HG02840 (cell line): ENCODE results near the gene LRRC26.

Experiments used
- ATAC-seq: cut with Tn5 transposase; IDR thresholded peaks from one replicate; pipeline ENCODE4 v1.9.1; 2021; ENCODE audit warnings: mild to moderate bottlenecking, moderate library complexity, moderate number of reproducible peaks; ENCODE audit not compliant: unreplicated experiment, low FRiP score

Gene LRRC26

GRCh38 chr9:137200311-137201204 is 30.7 kb upstream of the LRRC26 start, which contains the start of gene TPRN:
Gene TPRN, minus strand, starts transcription at chr9:137200741. Its CDS starts 30 bp downstream, at chr9:137200711.
- peak; percentile 87 for ATAC-seq

- ATAC-seq, result no peak
These were observed 29.7 kb upstream of the LRRC26 start for GRCh38 chr9:137199411-137200121.

- ATAC-seq, result no peak
These were observed 29.0 kb upstream of the LRRC26 start for GRCh38 chr9:137198902-137199283.

- no peak for ATAC-seq
These were observed 28.4 kb upstream of the LRRC26 start for GRCh38 chr9:137198051-137198901.

GRCh38 chr9:137195525-137196220 is 25.8 kb upstream of the LRRC26 start:
- no peak for ATAC-seq

- no peak for ATAC-seq
These were observed 25.1 kb upstream of the LRRC26 start for GRCh38 chr9:137194909-137195308.

GRCh38 chr9:137194388-137194787 is 24.5 kb upstream of the LRRC26 start:
- ATAC-seq, result no peak

GRCh38 chr9:137193771-137194170 is 23.9 kb upstream of the LRRC26 start:
- ATAC-seq, result no peak

GRCh38 chr9:137192859-137193258 is 23.0 kb upstream of the LRRC26 start:
- ATAC-seq, result no peak

GRCh38 chr9:137192448-137192780 is 22.6 kb upstream of the LRRC26 start:
- no peak for ATAC-seq

- no peak for ATAC-seq
These were observed 22.0 kb upstream of the LRRC26 start for GRCh38 chr9:137191691-137192447.

- no peak for ATAC-seq
These were observed 21.4 kb upstream of the LRRC26 start for GRCh38 chr9:137191245-137191644.

GRCh38 chr9:137190315-137190856 is 20.5 kb upstream of the LRRC26 start:
- ATAC-seq, result no peak

GRCh38 chr9:137189297-137190295 is 19.7 kb upstream of the LRRC26 start:
- ATAC-seq, result no peak

- ATAC-seq, result peak; percentile 78
These were observed 18.8 kb upstream of the LRRC26 start, which contains the start of the genes ANAPC2 and SSNA1 for GRCh38 chr9:137188490-137189296. Gene ANAPC2, minus strand, starts transcription at chr9:137188560. Its CDS starts 28 bp downstream, at chr9:137188532. Gene SSNA1, plus strand, starts transcription at chr9:137188676. Its CDS starts 51 bp downstream, at chr9:137188727.

- peak; percentile 1 for ATAC-seq
These were observed 18.2 kb upstream of the LRRC26 start for GRCh38 chr9:137188086-137188489.

GRCh38 chr9:137187386-137187785 is 17.5 kb upstream of the LRRC26 start:
- no peak for ATAC-seq
